H9 (cell line): Measurements from ENCODE around the gene COMMD9. TPM values are rescaled to one million over a fixed set of nuclear protein-coding genes. Genes with fewer than 3 reads are reported as not detected.

Source experiments
- DNase-seq: peaks from one replicate; pipeline ENCODE4 v3.0.0-alpha.2; 2017
- H2AFZ ChIP-seq: one replicate; pipeline ENCODE4 v1.6.1; 2013; ENCODE audit warnings: mild to moderate bottlenecking, low read length, control low read depth, moderate library complexity
- H2AK5ac ChIP-seq: 2 replicates; pipeline ENCODE4 v1.6.1; 2013; ENCODE audit warnings: low read length, control low read depth, mixed read lengths; ENCODE audit not compliant: insufficient read length
- H2BK120ac ChIP-seq: one replicate; pipeline ENCODE4 v1.6.1; 2013; ENCODE audit warnings: low read depth, mild to moderate bottlenecking, low read length, control low read depth, inconsistent platforms; ENCODE audit not compliant: poor library complexity, severe bottlenecking
- H2BK12ac ChIP-seq: 2 replicates; pipeline ENCODE4 v1.6.1; 2013; ENCODE audit warnings: low read length, control low read depth, mixed read lengths, low read depth; ENCODE audit not compliant: insufficient read length
- H2BK15ac ChIP-seq: 2 replicates; pipeline ENCODE4 v1.6.1; 2013; ENCODE audit warnings: low read depth, low read length, control low read depth
- H2BK20ac ChIP-seq: one replicate; pipeline ENCODE4 v1.6.1; 2013; ENCODE audit warnings: low read depth, mild to moderate bottlenecking, low read length, control low read depth, inconsistent platforms; ENCODE audit not compliant: poor library complexity, severe bottlenecking
- H2BK5ac ChIP-seq: 2 replicates; pipeline ENCODE4 v1.6.1; 2013; ENCODE audit warnings: low read length, control low read depth, mixed read lengths; ENCODE audit not compliant: insufficient read length
- H3K14ac ChIP-seq: 2 replicates; pipeline ENCODE4 v1.6.1; 2013; ENCODE audit warnings: low read length, control low read depth; ENCODE audit not compliant: insufficient read depth
- H3K18ac ChIP-seq: 2 replicates; pipeline ENCODE4 v1.6.1; 2013; ENCODE audit warnings: low read depth, mild to moderate bottlenecking, mixed read lengths, low read length, control low read depth; ENCODE audit not compliant: insufficient read length
- H3K23ac ChIP-seq: 2 replicates; pipeline ENCODE4 v1.6.1; 2013; ENCODE audit warnings: low read length, control low read depth, mixed read lengths, low read depth; ENCODE audit not compliant: insufficient read length
- H3K23me2 ChIP-seq: 2 replicates; pipeline ENCODE4 v1.6.1; 2013; ENCODE audit warnings: low read depth, mild to moderate bottlenecking, mixed read lengths, low read length, control low read depth; ENCODE audit not compliant: insufficient read length, poor library complexity, severe bottlenecking
- H3K27ac ChIP-seq: 2 replicates; pipeline ENCODE4 v1.5.1; 2013; ENCODE audit warnings: low read length, control low read depth, mixed read lengths, low read depth; ENCODE audit not compliant: insufficient read length
- H3K27me3 ChIP-seq: 2 replicates; pipeline ENCODE4 v1.6.1; 2013; ENCODE audit warnings: low read length, control low read depth, inconsistent platforms; ENCODE audit not compliant: insufficient read depth
- H3K4ac ChIP-seq: 2 replicates; pipeline ENCODE4 v1.6.1; 2013; ENCODE audit warnings: low read depth, mild to moderate bottlenecking, control low read depth, inconsistent platforms, low read length, moderate library complexity
- H3K4me1 ChIP-seq: 2 replicates; pipeline ENCODE4 v1.6.1; 2013; ENCODE audit warnings: low read length, control low read depth, inconsistent platforms; ENCODE audit not compliant: insufficient read depth
- H3K4me2 ChIP-seq: 2 replicates; pipeline ENCODE4 v1.6.1; 2013; ENCODE audit warnings: low read length, control low read depth, mixed read lengths; ENCODE audit not compliant: insufficient read length, insufficient read depth
- H3K56ac ChIP-seq: 2 replicates; pipeline ENCODE4 v1.6.1; 2013; ENCODE audit warnings: low read depth, mild to moderate bottlenecking, mixed read lengths, low read length, control low read depth; ENCODE audit not compliant: insufficient read length
- H3K79me1 ChIP-seq: 2 replicates; pipeline ENCODE4 v1.6.1; 2013; ENCODE audit warnings: low read depth, mild to moderate bottlenecking, moderate library complexity, low read length, control low read depth, inconsistent platforms; ENCODE audit not compliant: insufficient read depth, poor library complexity, severe bottlenecking
- H3K79me2 ChIP-seq: 2 replicates; pipeline ENCODE4 v1.6.1; 2013; ENCODE audit warnings: low read length, control low read depth, inconsistent platforms; ENCODE audit not compliant: insufficient read depth
- H3K9ac ChIP-seq: 2 replicates; pipeline ENCODE4 v1.6.1; 2013; ENCODE audit warnings: low read length, control low read depth, mixed read lengths; ENCODE audit not compliant: insufficient read length; ENCODE audit errors: extremely low read depth
- H3K9me3 ChIP-seq: one replicate; pipeline ENCODE4 v1.6.1; 2013; ENCODE audit warnings: low read depth, low read length, inconsistent platforms; ENCODE audit not compliant: control insufficient read depth
- H3T11ph ChIP-seq: one replicate; pipeline ENCODE4 v1.6.1; 2013; ENCODE audit warnings: mild to moderate bottlenecking, low read length, control low read depth, inconsistent platforms
- H4K20me1 ChIP-seq: one replicate; pipeline ENCODE4 v1.6.1; 2013; ENCODE audit not compliant: control insufficient read depth, insufficient read length, insufficient read depth
- H4K5ac ChIP-seq: 2 replicates; pipeline ENCODE4 v1.6.1; 2013; ENCODE audit warnings: low read depth, mild to moderate bottlenecking, mixed read lengths, low read length, control low read depth; ENCODE audit not compliant: insufficient read length
- H4K8ac ChIP-seq: replicated peaks from 2 replicates; pipeline ENCODE4 v1.6.1; 2013; ENCODE audit warnings: low read length, control low read depth, mixed read lengths, low read depth; ENCODE audit not compliant: insufficient read length
- H4K91ac ChIP-seq: 2 replicates; pipeline ENCODE4 v1.6.1; 2013; ENCODE audit warnings: low read depth, mild to moderate bottlenecking, moderate library complexity, mixed read lengths, low read length, control low read depth; ENCODE audit not compliant: insufficient read length
- H3K27ac Mint-ChIP-seq, 3 experiments: 2 replicates in 2 of 3; 3 replicates in 1 of 3; pipeline ENCODE4 v1.8.0; 2020 to 2021; ENCODE audit warnings: mixed read lengths in 3 of 3, mild to moderate bottlenecking in 1 of 3, moderate library complexity in 1 of 3
- H3K27me3 Mint-ChIP-seq: 2 replicates; pipeline ENCODE4 v1.8.0; 2021; ENCODE audit warnings: low read depth, mild to moderate bottlenecking, moderate library complexity, mixed read lengths
- H3K36me3 Mint-ChIP-seq, 3 experiments: 2 replicates in 2 of 3; 3 replicates in 1 of 3; pipeline ENCODE4 v1.8.0; 2020 to 2021; ENCODE audit warnings: low read depth in 3 of 3, mixed read lengths in 3 of 3; ENCODE audit not compliant: insufficient read depth in 1 of 3
- H3K4me1 Mint-ChIP-seq, 2 experiments: 2 replicates each; pipeline ENCODE4 v1.8.0; 2020; ENCODE audit warnings: mixed read lengths in 2 of 2
- H3K4me3 Mint-ChIP-seq, 2 experiments: 2 replicates in 1 of 2; 3 replicates in 1 of 2; pipeline ENCODE4 v1.8.0; 2020 to 2021; ENCODE audit warnings: mild to moderate bottlenecking in 2 of 2, mixed read lengths in 2 of 2, moderate library complexity in 1 of 2
- H3K9me3 Mint-ChIP-seq, 2 experiments: 2 replicates in 1 of 2; 3 replicates in 1 of 2; pipeline ENCODE4 v1.8.0; 2020; ENCODE audit warnings: mild to moderate bottlenecking in 2 of 2, mixed read lengths in 2 of 2, moderate library complexity in 1 of 2
- WGBS: extraction: QIAGEN DNeasy Blood & Tissue Kit; methylation state at CpG from one replicate; pipeline ENCODE4 v1.1.7; 2013; ENCODE audit warnings: missing lambda C conversion rate, low lambda C conversion rate, mixed read lengths; ENCODE audit not compliant: insufficient read length; ENCODE audit errors: extremely low coverage; 5-methylcytosine and 5-hydroxymethylcytosine counted together
- total RNA-seq: library from RNA; stranded (reverse); gene quantifications from 2 replicates; pipeline ENCODE4 v1.2.1, GENCODE V29; 2021
- TF ChIP-seq, protein P1 (sequence below): fragments of 200-600 bp; sonication (generic); conservative IDR thresholded peaks from 3 replicates; pipeline ENCODE4 v1.8.0; 2021; ENCODE audit warnings: antibody characterized with exemption, mild to moderate bottlenecking

Gene COMMD9
- total RNA-seq, 1 experiment from 2014 or later = 47.0 TPM

GRCh38 chr11:36296884-36297543 is 7.8 kb upstream of the COMMD9 start:
- peaks cover 0 to 2% of the 10 kb centered on the region in 2 experiments; a peak in 2 of 5 replicates for H3K9me3 Mint-ChIP-seq
- Histone ChIP-seq H3T11ph (no peak overlapping the region), H3K56ac (no peak overlapping the region), H3K79me2 (no peaks in the 10 kb centered on the region), H3K27me3 (no peaks in the 10 kb centered on the region), H3K14ac (no peak overlapping the region), H3K4ac (no peak overlapping the region), H3K79me1 (no peaks in the 10 kb centered on the region), H3K23ac (no peak overlapping the region), H3K4me2 (no peak overlapping the region), H4K20me1 (no peaks in the 10 kb centered on the region), H4K8ac (no peak overlapping the region), H4K91ac (no peak overlapping the region), H2BK120ac (no peak overlapping the region), H3K18ac (no peak overlapping the region), H2BK20ac (no peak overlapping the region), H2BK12ac (no peak overlapping the region), H4K5ac (no peak overlapping the region), H3K27ac (no peak overlapping the region), H3K4me1 (no peaks in the 10 kb centered on the region), H3K9ac (no peak overlapping the region), H2BK15ac (no peak overlapping the region), H2BK5ac (no peak overlapping the region), H2AFZ (no peak overlapping the region), H3K9me3 (no peaks in the 10 kb centered on the region), H2AK5ac (no peak overlapping the region), H3K23me2 (no peaks in the 10 kb centered on the region)
- H3K4me3 Mint-ChIP-seq = no peak overlapping the region
- H3K27me3 Mint-ChIP-seq = peaks cover 4% of the 10 kb centered on the region
- peaks cover 0 to 6% (median 2%) of the 10 kb centered on the region in 3 experiments; a peak in 3 of 7 replicates for H3K36me3 Mint-ChIP-seq
- H3K4me1 Mint-ChIP-seq = peaks cover 11 to 13% of the 10 kb centered on the region in 2 experiments
- no CpG with 5 or more reads among the region's 8 CpGs for WGBS
- no peak for DNase-seq
- H3K27ac Mint-ChIP-seq = no peak overlapping the region
- TF ChIP-seq, protein P1, sequence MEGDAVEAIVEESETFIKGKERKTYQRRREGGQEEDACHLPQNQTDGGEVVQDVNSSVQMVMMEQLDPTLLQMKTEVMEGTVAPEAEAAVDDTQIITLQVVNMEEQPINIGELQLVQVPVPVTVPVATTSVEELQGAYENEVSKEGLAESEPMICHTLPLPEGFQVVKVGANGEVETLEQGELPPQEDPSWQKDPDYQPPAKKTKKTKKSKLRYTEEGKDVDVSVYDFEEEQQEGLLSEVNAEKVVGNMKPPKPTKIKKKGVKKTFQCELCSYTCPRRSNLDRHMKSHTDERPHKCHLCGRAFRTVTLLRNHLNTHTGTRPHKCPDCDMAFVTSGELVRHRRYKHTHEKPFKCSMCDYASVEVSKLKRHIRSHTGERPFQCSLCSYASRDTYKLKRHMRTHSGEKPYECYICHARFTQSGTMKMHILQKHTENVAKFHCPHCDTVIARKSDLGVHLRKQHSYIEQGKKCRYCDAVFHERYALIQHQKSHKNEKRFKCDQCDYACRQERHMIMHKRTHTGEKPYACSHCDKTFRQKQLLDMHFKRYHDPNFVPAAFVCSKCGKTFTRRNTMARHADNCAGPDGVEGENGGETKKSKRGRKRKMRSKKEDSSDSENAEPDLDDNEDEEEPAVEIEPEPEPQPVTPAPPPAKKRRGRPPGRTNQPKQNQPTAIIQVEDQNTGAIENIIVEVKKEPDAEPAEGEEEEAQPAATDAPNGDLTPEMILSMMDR = no peak
